Epithelial cell of prostate (primary cell): ENCODE measurements around the gene FPGS.
"Not testable (repeated sequence)": the region's sequence is repeated elsewhere in the genome, so short reads cannot be mapped to it uniquely, and the experiment has no call there.

Source experiments
- DNase-seq: peaks from one replicate; pipeline ENCODE4 v3.0.0-alpha.2; 2011; ENCODE audit warnings: low read depth, low spot score
- H3K27ac ChIP-seq: fragments of 450-650 bp; 2 replicates; pipeline ENCODE4 v1.5.1; 2017; ENCODE audit warnings: mild to moderate bottlenecking

FPGS gene

DNA sequence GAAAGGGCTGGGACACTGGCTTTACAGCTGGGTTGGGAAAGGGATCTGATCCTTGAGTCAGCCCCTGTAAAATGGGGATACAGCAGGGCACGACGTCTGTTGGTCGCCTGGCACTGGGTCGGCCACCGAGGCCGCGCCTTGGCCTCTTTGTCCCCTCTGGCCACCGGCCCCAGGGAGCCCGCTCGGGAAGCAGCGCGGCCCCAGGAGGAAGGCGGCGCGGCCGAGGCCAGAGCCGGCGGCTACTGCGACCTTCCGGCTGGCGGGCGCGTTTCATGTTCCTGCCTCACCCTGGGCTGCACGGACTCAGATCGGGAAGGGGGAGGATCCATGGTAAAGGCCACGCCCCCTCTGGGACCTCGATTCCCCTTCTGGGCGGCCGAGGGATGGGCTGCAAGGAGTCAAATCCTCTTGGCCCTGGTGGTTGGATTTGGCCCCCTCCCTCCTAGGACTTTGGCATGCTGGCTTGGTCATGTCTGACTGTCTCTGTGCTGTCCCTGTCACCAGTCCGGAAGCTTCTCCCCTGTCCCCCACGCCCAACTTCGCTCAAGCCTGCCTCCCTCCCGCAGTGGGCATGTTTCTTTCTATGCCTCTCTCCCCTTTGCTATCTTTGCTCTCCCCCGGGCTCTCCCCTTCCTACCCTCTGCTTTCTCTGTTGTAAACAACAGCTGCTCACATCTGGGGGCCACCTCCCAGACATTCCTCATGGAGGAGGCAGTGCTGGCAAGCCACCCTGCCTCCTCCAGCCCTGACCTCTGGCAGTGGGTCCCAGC lies 25.8 kb downstream of the FPGS start:
- H3K27ac ChIP-seq: no peak overlapping the region
- DNase-seq: no peak

DNA sequence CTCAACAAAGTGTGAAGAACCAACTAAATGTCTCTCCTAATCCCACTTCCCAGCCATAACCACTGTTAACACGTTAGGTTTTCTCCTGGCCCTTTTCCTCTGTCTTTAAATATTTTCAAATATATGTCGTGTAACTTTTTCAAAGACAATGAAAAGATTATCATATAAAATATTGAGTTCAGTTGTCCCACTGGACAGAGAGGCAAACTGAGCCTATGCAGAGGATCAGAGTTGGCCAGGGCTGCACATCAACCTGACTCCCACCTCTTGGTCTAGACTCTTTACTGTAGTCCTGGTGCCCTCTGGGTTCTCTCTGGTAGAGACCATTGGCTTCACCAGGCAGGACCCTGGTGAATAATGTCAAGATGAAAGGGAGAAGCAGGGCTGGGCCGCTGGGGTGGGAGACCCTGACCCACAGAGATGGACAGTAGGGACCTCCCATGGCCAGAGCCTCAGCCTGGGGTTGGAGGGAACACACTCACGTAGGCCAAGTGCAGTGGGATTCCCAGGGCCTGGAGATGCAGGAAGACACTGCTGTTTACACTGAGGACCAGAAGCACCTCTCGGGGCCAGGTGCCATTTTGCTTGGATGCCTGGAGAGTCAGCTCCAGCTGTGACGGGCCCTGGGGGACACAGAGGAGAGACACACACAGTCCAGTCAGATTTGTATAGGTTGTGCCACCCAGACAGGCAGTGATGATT lies 26.7 kb downstream of the FPGS start:
- no peak for DNase-seq
- no peak overlapping the region for H3K27ac ChIP-seq

DNA sequence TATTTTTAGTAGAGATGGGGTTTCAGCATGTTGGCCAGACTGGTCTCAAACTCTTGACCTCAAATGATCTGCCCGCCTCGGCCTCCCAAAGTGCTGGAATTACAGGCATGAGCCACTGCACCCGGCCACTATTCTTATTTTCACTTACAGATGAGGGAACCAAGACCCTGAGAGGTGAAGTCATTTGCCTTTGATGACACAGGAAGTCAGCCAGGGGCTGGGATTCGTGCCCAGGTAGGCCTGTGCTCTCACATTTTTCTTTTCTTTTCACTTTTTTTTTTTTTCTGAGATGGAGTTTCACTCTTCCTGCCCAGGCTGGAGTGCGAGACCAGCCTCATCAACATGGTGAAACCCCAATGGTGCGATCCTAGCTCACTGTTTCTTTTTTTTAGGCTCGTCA lies 29.6 kb downstream of the FPGS start:
- DNase-seq: no peak
- no peak overlapping the region for H3K27ac ChIP-seq

DNA sequence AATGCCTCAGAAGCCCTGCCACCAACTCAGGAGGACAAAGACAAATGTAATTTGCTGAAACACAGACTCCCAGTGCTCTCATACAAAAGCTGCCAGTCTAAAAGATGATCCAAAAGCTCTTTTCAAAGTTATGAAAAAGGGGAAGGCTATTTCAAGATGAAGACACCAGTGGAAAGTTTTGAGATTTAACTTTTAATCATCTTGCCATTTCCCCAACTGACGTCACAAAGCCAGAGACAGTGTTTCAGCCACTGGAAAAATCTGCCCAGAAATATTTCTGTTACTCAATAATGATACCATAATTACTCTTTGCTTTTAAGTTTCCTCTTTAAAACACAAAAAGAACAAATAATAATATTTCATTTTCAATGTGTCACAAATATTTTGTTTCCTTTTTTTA lies 30.9 kb downstream of the FPGS start:
- H3K27ac ChIP-seq: no peak overlapping the region

DNA sequence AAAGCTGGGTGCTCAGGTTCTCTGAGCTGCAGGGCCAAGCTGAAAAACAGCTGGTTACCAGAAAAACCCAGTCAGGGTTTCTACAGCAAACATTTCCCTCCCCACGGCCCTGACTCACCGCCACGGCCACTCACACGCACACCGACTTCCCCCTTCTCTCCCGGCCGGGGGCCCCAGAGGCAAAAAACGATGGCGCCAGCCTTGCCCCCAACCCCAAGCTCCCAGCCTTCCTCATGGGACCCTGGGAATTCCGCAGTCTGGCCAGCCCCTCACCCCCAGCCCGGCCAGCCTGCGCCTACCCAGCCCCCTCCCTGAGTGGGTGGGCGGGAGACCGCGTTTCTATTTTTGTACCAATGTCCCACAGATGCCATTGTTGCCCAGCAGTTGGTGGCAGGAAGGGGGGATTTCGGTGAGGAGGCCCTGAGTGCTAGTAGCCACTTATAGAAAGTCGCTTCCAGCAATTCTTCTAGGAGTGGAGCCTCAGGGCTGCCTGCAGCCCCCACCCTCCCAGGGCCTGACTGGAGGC lies 33.4 kb downstream of the FPGS start:
- DNase-seq: no peak
- H3K27ac ChIP-seq: no peak overlapping the region

More for the DNA sequence above, 30.9 kb downstream of the FPGS start:
- no peak for DNase-seq

DNA sequence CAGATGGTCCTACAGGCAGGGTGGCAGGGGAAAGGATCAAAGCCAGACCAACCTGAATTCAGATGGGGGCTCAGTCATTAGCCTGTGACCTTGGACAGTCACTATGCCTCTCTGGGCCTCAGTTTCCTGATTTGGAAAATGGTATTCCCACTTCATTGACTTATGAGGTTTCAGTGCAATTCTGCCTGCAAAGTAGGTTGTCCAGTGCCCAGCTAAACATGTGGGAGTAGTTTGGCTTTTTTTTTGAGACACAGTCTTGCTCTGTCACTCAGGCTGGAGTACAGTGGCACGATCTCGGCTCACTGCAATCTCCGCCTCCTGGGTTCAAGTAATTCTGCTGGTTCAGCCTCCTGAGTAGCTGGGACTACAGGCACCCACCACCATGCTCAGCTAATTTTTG lies 33.9 kb downstream of the FPGS start:
- not testable (repeated sequence) for H3K27ac ChIP-seq, DNase-seq

DNA sequence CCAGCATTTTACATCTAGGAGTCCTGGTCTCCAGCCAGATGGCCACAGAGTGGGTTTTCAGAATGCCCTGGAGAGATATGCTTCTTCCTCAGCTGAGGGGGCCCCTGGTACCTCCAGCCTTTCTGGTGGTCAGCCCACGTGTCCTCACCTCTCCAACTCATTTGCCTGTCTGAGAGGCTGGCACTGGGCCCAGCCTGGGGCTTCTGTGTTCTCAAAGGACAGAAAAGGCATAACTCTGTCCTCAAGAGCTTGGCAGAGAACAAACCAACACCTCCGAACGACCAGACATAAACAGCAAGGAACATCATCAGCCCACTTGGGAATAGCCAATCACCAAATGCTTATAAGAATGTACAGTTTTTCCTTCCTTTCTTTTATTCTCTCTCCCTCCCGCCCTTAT lies 34.7 kb downstream of the FPGS start:
- no peak for DNase-seq
- no peak overlapping the region for H3K27ac ChIP-seq

DNA sequence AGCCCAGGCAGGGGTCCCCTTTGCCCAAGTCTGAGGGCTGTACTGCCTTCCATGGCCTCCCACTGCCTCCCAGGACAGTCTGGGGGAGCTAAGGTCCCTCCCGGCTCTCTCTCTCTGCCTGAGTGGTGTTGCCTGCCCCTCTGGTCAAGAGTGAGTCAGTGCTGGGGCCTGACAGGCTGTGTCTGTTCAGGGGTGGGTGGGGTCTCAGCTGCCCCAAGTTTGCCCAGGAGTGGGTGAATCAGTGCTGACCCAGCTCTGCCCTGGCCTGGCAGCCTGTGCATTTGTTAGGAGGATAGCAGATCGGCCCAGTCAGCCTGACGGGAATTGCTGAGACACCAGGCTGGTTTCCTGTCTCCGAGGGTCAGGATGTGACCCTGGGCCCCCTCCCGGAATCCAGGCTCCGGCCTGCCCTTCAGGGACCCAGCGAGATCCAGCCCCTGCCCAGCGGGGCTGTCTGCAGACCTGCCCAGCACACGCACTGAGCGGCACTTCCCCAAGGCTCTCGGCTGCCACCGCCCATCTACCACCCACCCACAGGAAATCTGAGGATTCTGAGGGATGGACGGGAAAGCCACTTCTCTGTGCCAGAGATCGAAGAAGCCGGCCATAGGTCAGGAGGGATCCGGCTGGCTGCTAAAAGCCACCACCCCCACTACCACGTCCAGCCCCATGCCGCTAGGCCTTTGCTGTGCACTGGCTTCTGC lies 35.8 kb downstream of the FPGS start:
- H3K27ac ChIP-seq: no peak overlapping the region
- DNase-seq: no peak

DNA sequence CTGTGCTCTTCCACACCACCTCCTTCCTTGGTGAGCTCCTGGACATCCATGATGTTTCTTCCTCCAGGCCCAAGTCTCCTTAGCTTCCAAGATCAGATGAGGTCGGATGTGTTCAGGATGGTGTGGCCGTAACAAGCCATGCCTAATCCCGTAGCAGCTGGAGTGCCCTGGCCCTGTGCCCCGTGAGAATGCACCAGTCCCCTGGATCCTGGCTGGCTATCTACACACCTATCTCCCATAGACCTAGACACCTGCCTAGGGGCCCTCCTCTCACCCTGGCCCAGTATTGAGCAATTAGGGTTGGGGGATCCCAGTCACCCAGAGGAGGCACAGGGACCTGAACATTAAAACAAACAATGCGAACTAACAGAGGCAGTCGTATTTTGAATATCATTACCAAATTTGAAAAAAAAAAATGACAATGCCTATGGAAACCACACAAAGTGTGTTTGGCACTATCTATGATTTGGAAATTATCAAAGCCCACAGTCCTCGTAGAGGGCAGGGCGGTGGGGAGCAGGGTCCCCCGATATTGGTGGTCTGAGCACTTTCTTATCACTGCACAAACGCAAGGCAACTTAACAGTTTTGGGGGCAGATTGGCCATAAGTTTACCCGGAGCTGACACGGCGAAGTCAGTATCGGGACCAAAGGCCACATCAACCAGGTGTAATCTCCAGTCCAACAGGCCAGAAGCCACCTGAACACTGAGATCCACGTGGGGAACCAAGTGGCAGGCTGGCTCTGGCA lies 38.6 kb downstream of the FPGS start:
- DNase-seq: no peak
- no peak overlapping the region for H3K27ac ChIP-seq

DNA sequence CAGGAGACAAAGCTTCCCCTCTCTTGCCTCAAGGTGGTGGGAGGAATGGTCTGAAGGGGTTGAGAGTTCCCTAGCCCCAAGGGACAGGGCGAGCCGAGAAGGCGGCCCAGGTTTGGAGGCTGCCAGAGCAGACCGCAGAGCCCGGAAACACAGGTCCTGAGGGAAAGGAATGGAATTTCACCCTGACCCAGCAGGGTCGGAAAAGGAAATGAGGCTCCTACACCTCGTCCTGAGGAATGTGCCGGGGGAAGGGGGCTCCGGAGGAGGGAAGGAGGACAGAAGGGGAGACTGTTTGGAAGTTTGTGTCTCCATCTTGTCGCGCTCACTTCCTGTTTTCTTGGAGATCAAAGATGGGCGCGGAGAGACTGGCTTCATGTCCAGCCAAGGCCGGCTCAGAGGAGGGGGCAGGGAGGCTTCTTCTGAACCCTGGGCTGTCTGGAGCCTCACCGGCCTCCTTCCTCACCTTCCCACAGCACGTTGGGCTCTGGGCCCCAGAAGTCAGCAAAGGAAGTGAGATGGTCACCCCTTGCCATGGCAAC lies 42.2 kb downstream of the FPGS start:
- no peak for DNase-seq
- no peak overlapping the region for H3K27ac ChIP-seq

DNA sequence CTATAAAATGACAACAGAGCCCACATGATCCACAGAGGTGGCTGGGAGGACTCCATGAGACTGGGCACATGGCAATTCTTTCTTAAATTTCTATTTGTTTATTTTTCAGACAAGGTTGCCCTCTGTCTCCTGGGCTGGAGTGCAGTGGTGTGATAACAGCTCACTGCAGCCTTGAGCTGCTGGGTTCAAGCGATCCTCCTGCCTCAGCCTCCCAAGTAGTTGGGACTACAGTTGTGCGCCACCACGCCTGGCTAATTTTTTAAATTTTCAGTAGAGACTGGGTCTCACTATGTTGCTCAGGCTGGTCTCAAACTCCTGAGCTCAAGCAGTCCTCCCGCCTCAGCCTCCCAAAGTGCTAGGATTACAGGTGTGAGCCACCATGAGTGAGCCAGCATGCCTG lies 42.9 kb downstream of the FPGS start:
- not testable (repeated sequence) for H3K27ac ChIP-seq, DNase-seq

DNA sequence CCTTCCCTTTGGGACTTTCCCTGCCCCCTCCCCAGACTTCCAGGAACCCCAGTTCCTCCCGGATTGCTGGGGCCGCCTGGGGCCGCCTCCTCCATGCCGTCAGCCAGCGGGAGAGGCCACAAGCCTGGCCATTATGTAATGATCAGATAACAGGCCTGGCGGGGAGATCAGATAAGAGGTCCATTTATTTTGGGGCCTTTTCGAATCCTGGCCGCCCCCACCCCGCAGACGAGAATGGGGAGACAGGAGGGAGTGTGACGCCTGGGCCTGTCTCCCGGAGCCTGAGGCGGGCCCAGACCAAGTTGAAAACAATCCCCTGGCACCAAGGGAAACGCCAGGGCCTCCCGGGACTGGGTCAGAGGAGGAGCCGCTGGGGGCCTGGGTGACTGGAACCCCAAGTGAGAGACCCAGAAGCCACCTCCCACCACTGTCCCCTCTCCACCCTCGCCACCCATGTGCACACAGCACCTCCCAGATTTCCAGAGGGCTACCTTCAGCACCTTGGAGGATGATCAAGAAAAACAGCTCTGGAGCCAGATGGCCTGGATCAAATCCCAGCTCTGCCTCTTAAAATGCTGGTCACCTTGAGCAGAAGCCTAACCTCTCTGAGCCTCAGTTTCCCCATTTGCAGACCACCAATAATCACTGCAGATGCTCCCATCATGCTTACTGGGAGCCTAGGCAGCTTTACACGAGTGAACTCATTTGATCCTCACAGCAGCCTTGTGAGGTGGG lies 43.9 kb downstream of the FPGS start:
- DNase-seq: no peak
- no peak overlapping the region for H3K27ac ChIP-seq

DNA sequence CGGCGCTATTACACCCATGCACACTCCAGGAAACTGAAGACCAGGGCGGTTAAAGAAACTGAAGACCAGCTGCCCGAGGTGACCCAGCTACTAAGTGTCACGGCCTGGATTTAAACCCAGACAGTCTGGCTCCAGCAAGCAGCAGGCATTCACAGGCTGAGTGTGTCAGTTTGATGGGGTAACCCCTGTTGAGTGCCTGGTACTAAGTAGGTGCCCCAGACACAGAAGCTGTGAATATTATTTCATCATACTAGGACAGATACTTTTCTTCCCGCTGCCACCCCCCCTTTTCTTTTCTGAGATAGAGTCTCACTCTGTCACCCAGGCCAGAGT lies 44.5 kb downstream of the FPGS start:
- DNase-seq: no peak
- H3K27ac ChIP-seq: no peak overlapping the region

DNA sequence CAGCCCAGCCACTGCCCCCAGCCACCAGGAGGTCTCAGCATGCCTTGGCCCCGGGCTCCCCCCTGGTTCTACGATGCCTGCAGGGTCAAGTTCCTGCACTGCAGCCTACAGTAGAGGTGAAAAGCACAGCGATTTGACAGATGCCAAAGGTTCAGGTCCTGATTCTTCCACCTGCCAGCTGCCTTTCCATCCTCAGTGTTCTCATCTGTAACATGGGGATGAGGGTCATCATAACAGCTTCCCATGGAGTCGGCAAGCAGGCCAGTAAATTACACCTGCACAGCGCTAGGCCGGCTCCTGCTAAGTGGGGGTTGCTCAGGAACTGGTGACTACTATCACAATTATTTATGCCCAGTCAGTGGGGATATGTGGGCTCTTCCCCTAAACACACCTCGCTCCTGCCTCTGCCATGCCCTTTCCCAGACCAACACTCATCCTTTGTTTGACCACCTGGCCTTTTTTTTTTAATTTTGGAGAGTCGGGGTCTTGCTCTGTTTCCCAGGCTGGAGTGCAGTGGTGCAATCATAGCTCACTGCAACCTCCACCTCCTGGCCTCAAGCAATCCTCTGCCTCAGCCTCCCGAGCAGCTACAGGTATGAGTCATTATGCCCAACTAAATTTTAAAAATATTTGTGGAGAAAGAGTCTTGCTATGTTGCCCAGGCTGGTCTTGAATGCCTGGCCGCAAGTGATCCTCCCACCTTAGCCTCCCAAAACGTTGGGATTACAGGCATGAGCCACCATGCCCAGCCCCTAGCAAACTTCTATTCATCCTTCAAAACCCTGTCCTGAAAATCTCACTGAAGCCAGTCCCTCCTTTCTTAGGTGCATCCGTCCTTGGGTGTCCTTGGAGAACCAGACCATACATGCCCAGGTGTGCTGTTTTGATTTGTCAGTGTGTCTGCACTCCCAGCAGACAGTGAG lies 45.4 kb downstream of the FPGS start:
- no peak for DNase-seq
- no peak overlapping the region for H3K27ac ChIP-seq

DNA sequence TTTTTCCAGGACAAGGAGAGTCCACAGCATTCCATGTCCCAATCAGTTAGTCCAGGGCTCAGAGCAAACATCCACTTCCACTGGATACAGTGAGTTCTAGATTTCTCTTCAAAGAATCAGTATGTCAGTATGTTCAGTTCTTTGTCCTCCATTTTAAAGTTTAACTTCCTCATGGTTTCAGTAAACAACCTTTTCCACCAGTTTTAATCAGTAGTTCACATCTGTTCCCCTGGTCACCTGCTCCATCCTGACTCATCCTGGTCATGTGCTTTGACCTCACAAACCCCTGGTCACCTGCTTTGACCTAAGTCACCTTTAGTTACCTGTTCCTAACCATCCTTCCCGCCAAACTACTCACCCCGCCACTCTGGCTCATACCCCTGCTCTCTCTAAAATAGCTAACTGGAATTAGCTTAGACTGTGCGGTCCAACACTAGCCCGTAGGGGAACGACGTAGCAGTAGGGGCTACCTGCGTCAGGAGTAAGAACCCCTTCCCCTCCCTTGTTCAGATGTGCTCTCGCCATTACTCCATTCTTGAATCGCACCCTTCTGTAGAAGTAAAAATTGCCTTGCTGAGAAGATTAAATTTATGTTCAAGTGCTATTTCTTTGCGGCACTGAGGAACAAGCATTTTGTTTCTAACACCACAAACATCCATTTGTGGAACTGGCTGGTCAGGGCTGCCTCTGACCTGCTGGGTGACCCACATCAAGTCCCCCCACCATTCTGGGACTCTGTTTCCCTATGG lies 46.2 kb downstream of the FPGS start:
- no peak for DNase-seq
- H3K27ac ChIP-seq: no peak overlapping the region

DNA sequence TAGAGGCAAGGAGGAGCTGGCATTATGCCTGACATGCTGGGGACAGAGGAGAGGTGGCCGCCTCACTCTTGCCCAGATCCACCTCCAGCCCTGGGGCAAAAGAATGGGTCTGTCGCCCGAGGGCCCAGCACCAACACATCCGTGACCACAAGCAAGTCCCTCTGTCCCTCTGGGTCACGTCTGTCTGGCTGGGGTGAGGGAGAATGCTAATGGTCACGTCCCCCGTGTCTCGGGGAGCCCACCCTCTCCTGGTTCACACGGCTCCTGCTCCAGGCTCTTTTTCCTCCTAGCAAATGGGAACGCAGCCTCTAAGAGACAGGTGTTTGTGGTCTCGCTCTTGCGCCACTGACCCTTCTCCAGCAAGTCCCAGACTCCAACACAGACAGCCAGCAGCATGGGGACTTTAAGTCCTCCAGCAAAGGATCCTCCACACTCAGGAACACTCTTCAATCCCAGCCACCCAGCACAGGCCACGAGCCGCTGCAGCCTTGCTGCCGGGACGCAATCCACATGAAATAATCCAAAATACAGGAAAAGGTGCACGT lies 47.7 kb downstream of the FPGS start:
- DNase-seq: no peak
- no peak overlapping the region for H3K27ac ChIP-seq

DNA sequence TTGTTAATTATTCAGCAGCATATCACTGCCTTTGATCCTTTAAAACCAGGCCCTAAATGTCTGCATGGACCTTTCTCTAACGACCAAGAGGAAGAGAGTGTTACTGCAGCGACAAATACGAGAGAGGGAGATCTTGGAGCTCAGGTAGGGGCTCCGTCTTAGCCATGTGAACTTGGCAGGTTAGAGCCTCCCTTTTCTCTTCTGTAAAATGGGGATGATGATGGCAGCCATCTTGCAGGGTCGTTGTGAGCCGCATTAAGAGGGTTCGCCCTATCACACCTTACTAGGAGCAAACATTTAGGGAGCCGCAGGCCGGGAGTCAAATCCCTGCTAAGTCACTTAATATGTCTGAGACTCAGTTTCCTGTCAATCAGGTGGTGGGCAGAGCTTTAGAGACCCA lies 50.1 kb downstream of the FPGS start:
- DNase-seq: no peak
- no peak overlapping the region for H3K27ac ChIP-seq
